HepG2 (cell line): ENCODE measurements around the gene GGA2. TPM values are rescaled to one million over a fixed set of nuclear protein-coding genes. Genes with fewer than 3 reads are reported as not detected.

Experiments
- ADNP ChIP-seq: sonication (generic); formaldehyde crosslinking; IDR thresholded peaks from 2 replicates; pipeline ENCODE4 v1.4.0; 2020; ENCODE audit warnings: missing genetic modification reagents
- CBFB ChIP-seq: sonication (generic); formaldehyde crosslinking; IDR thresholded peaks from 2 replicates; pipeline ENCODE4 v1.4.0; 2020; ENCODE audit warnings: missing genetic modification reagents
- ELF3 ChIP-seq: IDR thresholded peaks from 2 replicates; pipeline ENCODE4 v1.6.1; 2016; ENCODE audit warnings: missing genetic modification reagents, missing compliant biosample characterization
- MYNN ChIP-seq: sonication (generic); formaldehyde crosslinking; IDR thresholded peaks from 2 replicates; pipeline ENCODE4 v1.4.0; 2020; ENCODE audit warnings: mild to moderate bottlenecking, low read depth, missing genetic modification reagents
- RAD51 ChIP-seq: fragments of 450-650 bp; IDR thresholded peaks from 2 replicates; pipeline ENCODE4 v1.6.1; 2016; ENCODE audit warnings: borderline replicate concordance
- RARA ChIP-seq: IDR thresholded peaks from 2 replicates; pipeline ENCODE4 v1.6.1; 2016; ENCODE audit warnings: missing genetic modification reagents, missing compliant biosample characterization
- YEATS2 ChIP-seq: sonication (generic); formaldehyde crosslinking; IDR thresholded peaks from 2 replicates; pipeline ENCODE4 v1.4.0; 2020; ENCODE audit warnings: missing genetic modification reagents, borderline replicate concordance
- YEATS4 ChIP-seq: sonication (generic); formaldehyde crosslinking; IDR thresholded peaks from 2 replicates; pipeline ENCODE4 v1.4.0; 2020; ENCODE audit warnings: missing genetic modification reagents, borderline replicate concordance
- ZBTB42 ChIP-seq: sonication (generic); formaldehyde crosslinking; IDR thresholded peaks from 2 replicates; pipeline ENCODE4 v1.5.0; 2020; ENCODE audit warnings: mild to moderate bottlenecking, missing genetic modification reagents
- ZNF660 ChIP-seq: sonication (generic); formaldehyde crosslinking; IDR thresholded peaks from 2 replicates; pipeline ENCODE4 v1.5.1; 2020; ENCODE audit warnings: mild to moderate bottlenecking, low read depth, missing genetic modification reagents, borderline replicate concordance
- ZNF749 ChIP-seq: sonication (generic); formaldehyde crosslinking; IDR thresholded peaks from 2 replicates; pipeline ENCODE4 v1.8.0; 2022; ENCODE audit warnings: mild to moderate bottlenecking, missing genetic modification reagents, moderate library complexity, borderline replicate concordance
- ZSCAN22 ChIP-seq: sonication (generic); formaldehyde crosslinking; IDR thresholded peaks from 2 replicates; pipeline ENCODE4 v1.4.0; 2020; ENCODE audit warnings: mild to moderate bottlenecking, missing genetic modification reagents
- polyA plus RNA-seq, 8 experiments: library from polyadenylated mRNA; depleted of rRNA in 3 of 8; stranded (reverse) in 7 of 8; unstranded in 1 of 8; fragments of >200 nt; fragmentation: Illumina TruSeq in 4 of 8; extraction: Trizol in 4 of 8; gene quantifications; 2 replicates each; pipeline versions ENCODE4 v1.2.1 to v1.2.3, GENCODE V29; 2011 to 2016; ENCODE audit warnings: low read depth in 4 of 8, missing spikeins in 1 of 8, mixed read lengths in 1 of 8; ENCODE audit not compliant: insufficient read depth in 1 of 8
- total RNA-seq, 5 experiments: library from RNA; depleted of rRNA; stranded (reverse); fragments of >200 nt; fragmentation: Illumina TruSeq; extraction: Trizol; gene quantifications; 2 replicates each; pipeline ENCODE4 v1.2.3, GENCODE V29; 2016; ENCODE audit warnings: low read depth in 1 of 5
- TF ChIP-seq, protein P1 (sequence below): sonication (generic); formaldehyde crosslinking; IDR thresholded peaks from 2 replicates; pipeline ENCODE4 v1.5.0; 2020; ENCODE audit warnings: mild to moderate bottlenecking, missing genetic modification reagents
- TF ChIP-seq, protein P2 (sequence below): sonication (generic); formaldehyde crosslinking; IDR thresholded peaks from 2 replicates; pipeline ENCODE4 v1.4.0; 2020; ENCODE audit warnings: missing genetic modification reagents
- TF ChIP-seq, protein P3 (sequence below): sonication (generic); formaldehyde crosslinking; IDR thresholded peaks from 2 replicates; pipeline ENCODE4 v1.8.0; 2022; ENCODE audit warnings: mild to moderate bottlenecking, missing genetic modification reagents, borderline replicate concordance
- TF ChIP-seq, protein P4 (sequence below): sonication (generic); formaldehyde crosslinking; IDR thresholded peaks from 2 replicates; pipeline ENCODE4 v1.5.1; 2020; ENCODE audit warnings: missing genetic modification reagents, mild to moderate bottlenecking, borderline replicate concordance
- TF ChIP-seq, protein P5 (sequence below): IDR thresholded peaks from 2 replicates; pipeline ENCODE4 v1.6.1; 2016; ENCODE audit warnings: control low read depth
- TF ChIP-seq, protein P6 (sequence below): sonication (generic); formaldehyde crosslinking; IDR thresholded peaks from 2 replicates; pipeline ENCODE4 v1.5.1; 2020; ENCODE audit warnings: missing genetic modification reagents, mild to moderate bottlenecking, borderline replicate concordance

GGA2 gene
- total and polyA plus RNA-seq, 2 of the 13 experiments (the other 11 are each of a cell fraction or from before 2014, with no cell fraction given): 51.5 to 69.8 TPM

DNA sequence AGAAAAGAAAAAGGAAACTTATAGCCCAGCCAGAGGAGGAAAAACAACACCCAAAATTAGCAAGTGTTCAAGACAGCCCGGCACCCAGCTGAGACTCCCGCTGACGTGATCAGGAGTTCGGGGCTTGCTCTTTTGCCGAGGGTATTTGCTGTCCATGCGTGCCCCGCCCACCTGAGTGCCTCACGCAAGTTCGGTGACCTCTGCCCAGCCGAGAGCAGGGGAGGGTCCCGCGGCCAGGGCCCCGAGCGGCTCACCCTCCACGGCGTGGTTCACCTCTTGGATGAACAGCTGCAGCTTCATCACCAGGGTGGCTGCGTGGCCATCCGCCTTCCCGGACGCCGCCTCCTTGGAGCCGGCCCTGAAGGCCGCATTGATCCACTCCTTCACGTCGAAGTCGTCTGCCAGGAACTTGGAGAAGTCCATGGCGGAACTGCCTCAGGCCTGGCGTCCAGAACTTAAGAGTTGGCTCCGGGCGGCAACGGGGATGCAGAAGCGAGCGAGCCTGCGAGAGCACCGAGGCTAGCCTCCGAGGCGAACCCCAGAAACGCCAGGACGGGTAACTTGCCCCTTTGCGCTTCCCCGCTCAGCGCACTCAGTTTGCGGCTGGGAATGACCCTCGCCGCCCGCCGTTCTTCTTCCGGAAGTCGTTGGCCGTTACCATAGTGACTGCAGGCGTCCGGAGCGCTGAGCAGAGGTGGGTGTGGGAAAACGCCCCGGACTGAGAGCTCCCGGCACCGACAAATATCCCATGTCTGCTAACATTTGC, 57.5 kb downstream of the GGA2 start, which contains the start of gene COG7 (continued):
- TF ChIP-seq, protein P1, sequence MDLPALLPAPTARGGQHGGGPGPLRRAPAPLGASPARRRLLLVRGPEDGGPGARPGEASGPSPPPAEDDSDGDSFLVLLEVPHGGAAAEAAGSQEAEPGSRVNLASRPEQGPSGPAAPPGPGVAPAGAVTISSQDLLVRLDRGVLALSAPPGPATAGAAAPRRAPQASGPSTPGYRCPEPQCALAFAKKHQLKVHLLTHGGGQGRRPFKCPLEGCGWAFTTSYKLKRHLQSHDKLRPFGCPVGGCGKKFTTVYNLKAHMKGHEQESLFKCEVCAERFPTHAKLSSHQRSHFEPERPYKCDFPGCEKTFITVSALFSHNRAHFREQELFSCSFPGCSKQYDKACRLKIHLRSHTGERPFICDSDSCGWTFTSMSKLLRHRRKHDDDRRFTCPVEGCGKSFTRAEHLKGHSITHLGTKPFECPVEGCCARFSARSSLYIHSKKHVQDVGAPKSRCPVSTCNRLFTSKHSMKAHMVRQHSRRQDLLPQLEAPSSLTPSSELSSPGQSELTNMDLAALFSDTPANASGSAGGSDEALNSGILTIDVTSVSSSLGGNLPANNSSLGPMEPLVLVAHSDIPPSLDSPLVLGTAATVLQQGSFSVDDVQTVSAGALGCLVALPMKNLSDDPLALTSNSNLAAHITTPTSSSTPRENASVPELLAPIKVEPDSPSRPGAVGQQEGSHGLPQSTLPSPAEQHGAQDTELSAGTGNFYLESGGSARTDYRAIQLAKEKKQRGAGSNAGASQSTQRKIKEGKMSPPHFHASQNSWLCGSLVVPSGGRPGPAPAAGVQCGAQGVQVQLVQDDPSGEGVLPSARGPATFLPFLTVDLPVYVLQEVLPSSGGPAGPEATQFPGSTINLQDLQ: peak; percentile 98
- TF ChIP-seq ELF3 (CRISPR knock-in tag) (peak; percentile 90; the same call in 1 of the 2 replicates), ZNF749 (CRISPR knock-in tag) (peak; percentile 79; the same call in 1 of the 2 replicates), CBFB (CRISPR knock-in tag) (peak; percentile 86), YEATS4 (CRISPR knock-in tag) (peak; percentile 100), ZBTB42 (CRISPR knock-in tag) (peak; percentile 98), MYNN (CRISPR knock-in tag) (no peak; the same call in none of the 2 replicates), RAD51 (no peak), RARA (CRISPR knock-in tag) (peak; percentile 63), ZNF660 (CRISPR knock-in tag) (peak; percentile 80; the same call in 1 of the 2 replicates), YEATS2 (peak; percentile 98), ADNP (CRISPR knock-in tag) (0 out of 2 replicates have a peak, but pooled peaks have one; percentile 30), ZSCAN22 (peak; percentile 80; the same call in 1 of the 2 replicates)
- TF ChIP-seq, protein P2, sequence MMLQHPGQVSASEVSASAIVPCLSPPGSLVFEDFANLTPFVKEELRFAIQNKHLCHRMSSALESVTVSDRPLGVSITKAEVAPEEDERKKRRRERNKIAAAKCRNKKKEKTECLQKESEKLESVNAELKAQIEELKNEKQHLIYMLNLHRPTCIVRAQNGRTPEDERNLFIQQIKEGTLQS (CRISPR knock-in tag): no peak; the same call in none of the 2 replicates
- TF ChIP-seq, protein P3, sequence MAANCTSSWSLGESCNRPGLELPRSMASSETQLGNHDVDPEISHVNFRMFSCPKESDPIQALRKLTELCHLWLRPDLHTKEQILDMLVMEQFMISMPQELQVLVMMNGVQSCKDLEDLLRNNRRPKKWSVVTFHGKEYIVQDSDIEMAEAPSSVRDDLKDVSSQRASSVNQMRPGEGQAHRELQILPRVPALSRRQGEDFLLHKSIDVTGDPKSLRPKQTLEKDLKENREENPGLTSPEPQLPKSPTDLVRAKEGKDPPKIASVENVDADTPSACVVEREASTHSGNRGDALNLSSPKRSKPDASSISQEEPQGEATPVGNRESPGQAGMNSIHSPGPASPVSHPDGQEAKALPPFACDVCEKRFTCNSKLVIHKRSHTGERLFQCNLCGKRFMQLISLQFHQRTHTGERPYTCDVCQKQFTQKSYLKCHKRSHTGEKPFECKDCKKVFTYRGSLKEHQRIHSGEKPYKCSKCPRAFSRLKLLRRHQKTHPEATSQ (CRISPR knock-in tag): 0 out of 2 replicates have a peak, but pooled peaks have one; percentile 84
- TF ChIP-seq, protein P4, sequence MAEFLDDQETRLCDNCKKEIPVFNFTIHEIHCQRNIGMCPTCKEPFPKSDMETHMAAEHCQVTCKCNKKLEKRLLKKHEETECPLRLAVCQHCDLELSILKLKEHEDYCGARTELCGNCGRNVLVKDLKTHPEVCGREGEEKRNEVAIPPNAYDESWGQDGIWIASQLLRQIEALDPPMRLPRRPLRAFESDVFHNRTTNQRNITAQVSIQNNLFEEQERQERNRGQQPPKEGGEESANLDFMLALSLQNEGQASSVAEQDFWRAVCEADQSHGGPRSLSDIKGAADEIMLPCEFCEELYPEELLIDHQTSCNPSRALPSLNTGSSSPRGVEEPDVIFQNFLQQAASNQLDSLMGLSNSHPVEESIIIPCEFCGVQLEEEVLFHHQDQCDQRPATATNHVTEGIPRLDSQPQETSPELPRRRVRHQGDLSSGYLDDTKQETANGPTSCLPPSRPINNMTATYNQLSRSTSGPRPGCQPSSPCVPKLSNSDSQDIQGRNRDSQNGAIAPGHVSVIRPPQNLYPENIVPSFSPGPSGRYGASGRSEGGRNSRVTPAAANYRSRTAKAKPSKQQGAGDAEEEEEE: peak; percentile 96; the same call in 1 of the 2 replicates
- TF ChIP-seq, protein P5, sequence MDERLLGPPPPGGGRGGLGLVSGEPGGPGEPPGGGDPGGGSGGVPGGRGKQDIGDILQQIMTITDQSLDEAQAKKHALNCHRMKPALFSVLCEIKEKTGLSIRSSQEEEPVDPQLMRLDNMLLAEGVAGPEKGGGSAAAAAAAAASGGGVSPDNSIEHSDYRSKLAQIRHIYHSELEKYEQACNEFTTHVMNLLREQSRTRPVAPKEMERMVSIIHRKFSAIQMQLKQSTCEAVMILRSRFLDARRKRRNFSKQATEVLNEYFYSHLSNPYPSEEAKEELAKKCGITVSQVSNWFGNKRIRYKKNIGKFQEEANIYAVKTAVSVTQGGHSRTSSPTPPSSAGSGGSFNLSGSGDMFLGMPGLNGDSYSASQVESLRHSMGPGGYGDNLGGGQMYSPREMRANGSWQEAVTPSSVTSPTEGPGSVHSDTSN (CRISPR knock-in tag): no peak
- TF ChIP-seq, protein P6, sequence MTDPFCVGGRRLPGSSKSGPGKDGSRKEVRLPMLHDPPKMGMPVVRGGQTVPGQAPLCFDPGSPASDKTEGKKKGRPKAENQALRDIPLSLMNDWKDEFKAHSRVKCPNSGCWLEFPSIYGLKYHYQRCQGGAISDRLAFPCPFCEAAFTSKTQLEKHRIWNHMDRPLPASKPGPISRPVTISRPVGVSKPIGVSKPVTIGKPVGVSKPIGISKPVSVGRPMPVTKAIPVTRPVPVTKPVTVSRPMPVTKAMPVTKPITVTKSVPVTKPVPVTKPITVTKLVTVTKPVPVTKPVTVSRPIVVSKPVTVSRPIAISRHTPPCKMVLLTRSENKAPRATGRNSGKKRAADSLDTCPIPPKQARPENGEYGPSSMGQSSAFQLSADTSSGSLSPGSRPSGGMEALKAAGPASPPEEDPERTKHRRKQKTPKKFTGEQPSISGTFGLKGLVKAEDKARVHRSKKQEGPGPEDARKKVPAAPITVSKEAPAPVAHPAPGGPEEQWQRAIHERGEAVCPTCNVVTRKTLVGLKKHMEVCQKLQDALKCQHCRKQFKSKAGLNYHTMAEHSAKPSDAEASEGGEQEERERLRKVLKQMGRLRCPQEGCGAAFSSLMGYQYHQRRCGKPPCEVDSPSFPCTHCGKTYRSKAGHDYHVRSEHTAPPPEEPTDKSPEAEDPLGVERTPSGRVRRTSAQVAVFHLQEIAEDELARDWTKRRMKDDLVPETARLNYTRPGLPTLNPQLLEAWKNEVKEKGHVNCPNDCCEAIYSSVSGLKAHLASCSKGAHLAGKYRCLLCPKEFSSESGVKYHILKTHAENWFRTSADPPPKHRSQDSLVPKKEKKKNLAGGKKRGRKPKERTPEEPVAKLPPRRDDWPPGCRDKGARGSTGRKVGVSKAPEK (CRISPR knock-in tag): peak; percentile 99
